T-helper 1 cell treated with Interleukin-12 subunit alpha and Interleukin-12 subunit beta and Interleukin-4 antibody, amounts not matched to agents 30 ng/mL and 1 ng/mL, for 36 hours (primary cell): Measurements from ENCODE around the gene INPP4A. TPM values are rescaled to one million over a fixed set of nuclear protein-coding genes. Genes with fewer than 3 reads are reported as not detected.

Source experiments
- intact Hi-C: fragments of 100-400 bp; cut with micrococcal nuclease; formaldehyde crosslinking; loops from one replicate; pipeline ENCODE4 v1.15.1; 2024
- total RNA-seq: library from RNA; stranded (reverse); gene quantifications from 2 replicates; pipeline ENCODE4 v1.2.3, GENCODE V29; 2022

The INPP4A gene
- total RNA-seq, 1 donor from 2014 or later, result 174 TPM

DNA sequence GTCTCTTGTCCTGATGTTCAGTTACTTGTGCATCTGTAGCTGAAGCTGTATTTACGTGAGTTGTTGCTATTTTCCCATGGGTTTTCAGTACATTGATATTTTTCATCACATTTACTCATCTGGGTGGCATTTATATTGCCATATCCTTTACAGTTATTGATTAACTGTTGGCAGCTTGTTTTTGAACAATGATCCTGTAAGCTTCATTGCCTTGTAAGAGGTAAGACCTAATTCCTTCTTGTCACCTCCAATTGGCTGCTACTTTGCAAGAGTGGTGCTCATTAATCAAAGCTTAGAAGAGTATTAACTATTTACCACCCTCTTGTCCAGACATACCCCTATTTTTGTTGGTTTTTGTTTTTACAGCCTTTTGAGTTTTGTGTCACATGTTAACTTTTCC, 88.9 kb downstream of the INPP4A start:
- intact Hi-C loops, result no loop called here

GRCh38 chr2:98534761-98535160, 90.1 kb downstream of the INPP4A start:
- intact Hi-C loops, result no loop called here

- intact Hi-C loops, result no loop called here
These were observed 91.5 kb downstream of the INPP4A start for GRCh38 chr2:98535971-98536677.

DNA sequence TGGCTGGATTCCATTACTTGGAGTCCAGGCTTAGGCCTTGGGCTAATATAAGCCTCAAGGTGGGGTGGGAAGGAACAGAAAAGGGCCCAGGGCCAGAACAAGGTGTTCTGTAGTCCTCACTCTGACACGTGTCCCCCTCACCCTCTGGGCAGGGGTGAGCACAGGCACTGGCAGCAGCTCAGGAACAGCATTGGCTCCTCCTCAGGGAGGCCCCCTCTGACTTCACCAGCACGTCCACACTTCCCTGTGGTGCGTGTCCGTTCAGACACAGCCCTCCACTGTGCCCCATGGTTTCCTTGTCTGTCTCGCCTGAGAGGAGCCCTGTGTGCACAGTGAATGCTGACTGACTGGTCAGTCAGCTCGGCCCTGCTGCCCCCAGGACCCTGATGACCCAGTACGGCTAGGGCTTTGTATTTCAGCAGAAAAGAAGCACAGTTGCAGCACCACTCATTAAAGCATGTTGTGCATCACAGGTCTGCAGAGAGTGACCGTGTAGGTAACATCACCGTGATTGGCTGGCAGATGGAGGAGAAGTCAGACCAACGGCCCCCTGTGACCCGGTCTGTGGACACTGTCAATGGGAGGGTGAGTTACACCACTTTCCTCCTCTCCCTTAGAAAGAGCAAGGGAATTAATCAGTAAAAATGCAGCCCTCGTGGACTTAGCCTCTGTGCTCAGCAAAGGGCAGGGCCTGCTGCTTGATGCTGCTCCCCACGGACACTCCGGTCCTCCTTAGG, 92.9 kb downstream of the INPP4A start:
- intact Hi-C loops, result no loop called here

DNA sequence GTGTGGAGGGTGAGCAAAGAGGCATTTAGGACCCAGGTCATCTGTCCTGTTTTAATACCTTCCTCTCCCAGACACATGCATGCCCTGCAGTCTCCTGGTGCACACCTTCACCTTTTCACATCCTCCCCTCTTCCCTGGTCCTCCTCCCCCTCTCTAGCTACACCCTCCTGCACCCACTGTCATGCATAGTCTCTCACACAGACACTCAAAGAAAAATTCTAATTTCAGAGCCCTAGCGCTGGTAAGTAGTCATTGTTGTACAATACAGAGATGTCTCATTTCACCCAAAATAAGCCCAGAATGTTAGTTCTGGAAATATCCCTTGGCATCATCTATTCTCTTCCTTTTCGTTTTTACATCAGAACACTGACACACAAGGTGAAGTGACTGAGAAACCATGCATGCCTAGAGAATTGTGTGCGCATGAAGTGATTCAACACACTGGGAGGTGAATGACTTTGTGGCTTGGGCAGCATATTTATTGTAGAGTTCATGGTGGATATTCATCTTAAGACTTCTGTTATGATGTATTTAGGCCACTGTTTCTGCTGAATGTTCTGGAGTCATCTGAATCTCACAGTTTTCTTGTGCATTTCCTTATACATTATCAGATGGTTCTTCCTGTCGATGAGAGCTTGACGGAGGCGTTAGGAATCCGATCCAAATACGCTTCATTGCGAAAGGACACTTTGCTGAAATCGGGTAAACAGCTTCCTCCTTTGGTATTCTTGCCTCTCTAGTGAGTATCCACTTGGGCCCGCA, 93.8 kb downstream of the INPP4A start:
- intact Hi-C loops, result no loop called here

- intact Hi-C loops, result no loop called here
These were observed 94.5 kb downstream of the INPP4A start for GRCh38 chr2:98539056-98539735.

DNA sequence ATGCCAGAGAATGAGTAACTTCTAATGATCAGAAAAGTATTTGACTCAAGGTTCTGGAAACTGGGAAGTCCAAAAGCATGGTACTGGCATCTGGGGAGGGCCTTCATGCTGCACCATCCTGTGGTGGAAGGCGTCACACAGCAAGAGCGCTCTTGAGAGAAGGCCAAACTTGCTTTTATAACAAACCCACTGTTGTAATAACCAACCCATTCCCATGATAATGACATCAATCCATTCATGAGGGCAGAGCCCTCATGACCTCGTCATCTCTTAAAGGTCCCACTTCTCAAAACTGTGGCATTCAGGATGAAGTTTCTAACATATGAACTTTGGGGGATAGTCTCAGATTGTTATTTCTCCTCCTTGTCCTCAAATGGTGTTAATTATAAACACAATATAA, 95.9 kb downstream of the INPP4A start:
- intact Hi-C loops, result no loop called here

- intact Hi-C loops, result no loop called here
These were observed 96.8 kb downstream of the INPP4A start for GRCh38 chr2:98541489-98541888.

DNA sequence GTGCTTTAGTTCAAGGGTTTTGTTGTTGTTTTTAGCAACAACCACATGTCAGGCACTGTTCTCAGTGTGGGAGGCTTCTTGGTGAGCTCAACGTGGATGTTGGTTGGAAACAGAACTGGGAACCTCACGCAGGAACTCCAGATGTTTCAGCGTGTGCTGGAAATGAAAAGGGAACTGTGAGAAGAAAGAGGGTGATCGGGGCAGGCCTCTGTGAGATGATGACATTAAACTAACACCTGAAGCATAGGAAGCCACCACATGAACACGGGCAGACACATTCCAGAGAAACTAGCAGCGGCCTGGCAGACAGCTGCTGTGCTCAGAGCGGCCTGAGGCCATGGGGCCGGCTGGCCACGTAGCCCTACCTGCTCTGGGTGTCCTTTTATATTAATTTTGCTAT, 97.2 kb downstream of the INPP4A start:
- intact Hi-C loops, result no loop called here

GRCh38 chr2:98543214-98543613, 98.6 kb downstream of the INPP4A start:
- intact Hi-C loops, result no loop called here

GRCh38 chr2:98543842-98544241, 99.2 kb downstream of the INPP4A start:
- intact Hi-C loops, result no loop called here

GRCh38 chr2:98545591-98545990, 100.9 kb downstream of the INPP4A start:
- intact Hi-C loops, result no loop called here

- intact Hi-C loops, result no loop called here
These were observed 101.5 kb downstream of the INPP4A start for GRCh38 chr2:98546186-98546585.

- intact Hi-C loops, result no loop called here
These were observed 102.6 kb downstream of the INPP4A start for GRCh38 chr2:98547092-98547790.

DNA sequence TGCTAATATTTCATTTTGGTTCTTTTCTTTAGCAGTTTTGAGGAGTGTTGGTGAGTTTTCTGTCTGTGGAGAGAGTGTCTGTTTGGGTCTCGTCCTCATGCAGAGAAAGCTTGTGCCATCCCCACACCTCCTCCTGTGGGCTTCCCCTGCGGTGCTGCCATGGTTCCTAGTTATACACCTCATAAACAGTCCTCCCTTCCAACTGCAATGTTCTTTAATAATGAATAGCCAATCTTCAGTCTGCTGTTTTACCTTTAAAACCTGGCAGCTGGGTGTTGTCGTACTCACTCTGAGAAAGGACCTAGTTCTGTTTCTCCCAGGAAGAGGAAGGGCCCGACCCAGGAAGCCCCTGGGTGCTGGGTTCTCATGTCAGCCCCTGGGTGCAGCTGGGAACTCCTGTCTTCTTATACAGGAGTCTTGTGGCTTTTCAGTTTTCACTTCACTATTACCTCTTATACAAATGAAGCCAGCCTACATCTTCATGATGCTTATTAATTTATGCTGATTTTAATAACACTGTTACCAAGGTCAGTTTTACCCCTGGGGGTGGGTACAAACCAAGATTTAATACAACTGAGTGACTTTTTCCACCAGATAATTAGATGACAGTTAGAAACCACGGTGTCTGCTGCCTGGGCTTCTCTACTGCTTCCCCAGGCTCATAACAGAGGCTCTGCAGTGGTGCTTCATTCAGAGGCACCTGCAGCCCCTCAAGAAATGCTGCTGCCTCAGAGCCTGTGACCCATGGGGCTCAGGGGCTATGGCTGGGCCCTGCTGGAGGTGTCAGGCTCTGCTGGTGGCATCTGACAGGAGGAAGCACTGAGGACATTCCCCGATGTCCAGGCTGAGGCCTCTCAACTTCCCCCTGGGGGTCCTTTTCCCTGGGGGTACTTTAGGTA, 104.5 kb downstream of the INPP4A start:
- intact Hi-C loops, result no loop called here

DNA sequence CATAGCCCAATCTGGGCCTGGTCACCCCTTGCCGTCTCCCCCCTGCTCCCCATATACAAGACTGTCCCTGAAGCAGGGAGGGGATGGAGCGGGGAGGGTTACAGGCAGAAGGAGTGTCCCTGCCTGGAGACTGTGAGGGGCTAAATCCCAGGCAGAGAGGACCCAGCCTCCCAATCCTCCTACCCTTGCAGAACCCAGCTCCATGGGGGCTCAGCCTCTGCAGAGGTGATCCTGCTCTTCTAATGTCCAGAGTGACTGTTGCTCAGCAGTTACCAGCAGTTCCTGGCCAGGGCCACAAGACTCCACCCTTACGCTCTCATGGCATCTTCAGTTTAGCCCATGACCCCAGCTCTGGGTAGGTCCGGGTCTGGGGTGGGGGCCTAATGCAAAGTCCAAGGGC, 105.5 kb downstream of the INPP4A start:
- intact Hi-C loops, result loop anchor here (2.0 kb wide), 3 partner anchors 85 to 137 kb away; no protein-coding TSS in a partner anchor

DNA sequence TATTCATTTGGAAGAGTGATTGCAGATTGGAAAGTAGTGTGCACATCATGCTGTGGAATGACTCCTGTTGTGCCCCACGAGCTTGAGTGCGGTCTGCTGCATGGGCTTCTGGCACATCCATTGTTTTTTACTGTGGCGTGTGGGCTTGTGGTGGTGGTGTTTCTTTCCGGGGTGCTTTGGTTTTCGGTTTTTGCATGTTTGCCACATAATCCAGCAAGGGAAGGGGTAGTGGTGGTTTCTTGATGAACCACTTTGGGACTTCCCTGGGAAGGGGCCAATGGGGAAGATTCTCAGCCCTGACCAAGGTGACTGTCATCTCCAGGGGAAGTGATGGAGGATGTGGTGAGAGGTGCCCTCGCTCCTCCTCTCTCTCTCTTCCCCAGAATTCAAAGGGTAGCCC, 106.7 kb downstream of the INPP4A start:
- intact Hi-C loops, result loop anchor here (2.0 kb wide), 3 partner anchors 87 to 139 kb away; no protein-coding TSS in a partner anchor

DNA sequence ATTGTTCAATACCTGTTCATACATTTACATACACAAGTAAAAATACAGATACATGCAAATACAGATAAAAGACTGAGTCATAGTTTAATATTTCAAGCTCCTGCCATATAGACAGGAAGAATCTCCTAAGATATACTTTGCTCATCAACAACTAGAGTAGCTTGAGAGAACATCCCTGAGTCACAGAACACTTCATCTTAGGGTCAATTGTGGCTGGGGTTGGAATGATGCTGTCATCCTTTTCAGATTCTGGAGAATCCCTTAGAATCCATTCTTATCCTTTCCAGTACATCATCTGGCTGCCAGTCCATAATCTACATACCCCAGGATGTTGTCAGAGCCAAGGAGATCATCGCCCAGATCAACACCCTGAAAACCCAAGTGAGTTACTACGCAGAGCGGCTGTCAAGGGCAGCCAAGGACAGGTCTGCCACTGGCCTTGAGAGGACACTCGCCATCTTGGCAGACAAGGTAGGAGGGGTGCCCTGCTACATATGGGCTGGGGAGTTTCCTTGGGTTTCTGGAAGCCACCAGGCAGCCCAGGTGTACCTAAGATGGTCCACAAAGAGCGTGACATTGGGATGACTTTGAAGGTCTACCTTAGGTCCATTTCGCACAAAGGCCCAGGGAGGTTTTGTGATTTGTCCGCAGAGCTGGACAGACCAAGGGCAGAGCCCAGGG, 108.0 kb downstream of the INPP4A start:
- intact Hi-C loops, result no loop called here
